T-helper 17 cell (primary cell): Measurements from ENCODE around the gene RER1. TPM values are rescaled to one million over a fixed set of nuclear protein-coding genes. Genes with fewer than 3 reads are reported as not detected.

Experiments
- ATAC-seq: fragments of 150-1000 bp; cut with Tn5 transposase; 2 replicates; pipeline ENCODE4 v1.10.0; 2021; ENCODE audit warnings: mild to moderate bottlenecking, moderate library complexity
- DNase-seq, 3 donors: peaks; one replicate each; pipeline versions ENCODE4 v3.0.0 to v3.0.0-alpha.2; 2020 to 2021
- H3K9me3 ChIP-seq: one replicate; pipeline ENCODE4 v1.7.0; 2013; ENCODE audit warnings: low read length, mild to moderate bottlenecking; ENCODE audit not compliant: control insufficient read depth, poor library complexity, severe bottlenecking
- H3K27ac Mint-ChIP-seq: one replicate; pipeline ENCODE4 v1.8.0; 2022; ENCODE audit warnings: mild to moderate bottlenecking, moderate library complexity, mixed read lengths
- H3K27me3 Mint-ChIP-seq: one replicate; pipeline ENCODE4 v1.8.0; 2022; ENCODE audit warnings: mixed read lengths
- H3K36me3 Mint-ChIP-seq: one replicate; pipeline ENCODE4 v1.8.0; 2022; ENCODE audit warnings: low read depth, mixed read lengths
- H3K4me1 Mint-ChIP-seq: one replicate; pipeline ENCODE4 v1.8.0; 2022; ENCODE audit warnings: mild to moderate bottlenecking, mixed read lengths
- H3K4me3 Mint-ChIP-seq: one replicate; pipeline ENCODE4 v1.8.0; 2022; ENCODE audit warnings: mild to moderate bottlenecking, moderate library complexity, mixed read lengths
- total RNA-seq, 4 donors: library from RNA in 2 of 4; stranded (reverse) in 2 of 4; gene quantifications; one replicate each; pipeline ENCODE4 v1.2.3 and lab custom pipeline; 2022 to 2026

RER1 gene
- total RNA-seq, 2 donors from 2014 or later, result 68.4 to 70.0 TPM

DNA sequence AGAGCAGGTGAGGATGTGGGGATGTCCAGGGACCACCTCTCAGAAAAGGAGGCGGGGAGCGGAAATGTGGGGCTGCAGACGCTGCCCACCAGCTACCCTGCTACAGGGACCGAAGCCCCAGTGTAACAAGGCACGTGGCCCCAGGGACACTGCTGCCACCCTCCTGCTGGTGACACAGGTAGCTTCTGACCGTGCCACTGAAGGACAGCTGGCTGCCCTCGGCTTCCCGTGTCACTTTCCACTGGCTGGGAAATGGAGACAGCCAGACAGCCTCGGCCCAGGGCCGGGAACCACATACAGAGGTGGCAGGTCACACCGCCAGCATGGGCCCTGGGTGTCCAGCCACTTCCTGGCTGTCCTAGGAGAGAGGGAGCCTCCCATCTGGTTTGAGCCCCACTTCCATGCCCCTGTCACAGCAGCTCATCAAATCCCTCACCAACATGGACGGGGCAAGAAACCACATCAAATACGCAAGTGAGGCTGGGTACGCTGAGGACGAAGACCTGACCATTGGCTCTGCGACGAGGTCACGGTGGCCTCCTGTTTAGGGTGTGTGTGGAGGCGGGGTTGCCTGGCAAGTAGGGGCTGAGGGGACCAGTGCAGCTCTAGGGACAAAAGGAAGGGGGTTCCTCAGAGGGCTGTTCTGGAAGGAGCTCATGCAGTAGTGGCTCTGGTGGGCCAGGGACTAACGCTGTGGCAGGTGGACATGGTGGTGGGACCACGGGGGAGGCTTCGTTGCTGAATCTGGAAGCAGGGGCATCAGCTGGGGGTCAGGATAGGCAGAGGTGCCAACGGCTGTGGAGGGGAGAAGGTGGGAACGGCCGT, 15.7 kb downstream of the RER1 start:
- H3K9me3 ChIP-seq, result no peaks in the 10 kb centered on the region
- Mint-ChIP-seq H3K4me3 (no peak overlapping the region), H3K27ac (peak overlapping the region; percentile 74), H3K36me3 (no peaks in the 10 kb centered on the region), H3K4me1 (peaks cover 13% of the 10 kb centered on the region), H3K27me3 (no peaks in the 10 kb centered on the region)
- DNase-seq (no peak), ATAC-seq (no peak)

DNA sequence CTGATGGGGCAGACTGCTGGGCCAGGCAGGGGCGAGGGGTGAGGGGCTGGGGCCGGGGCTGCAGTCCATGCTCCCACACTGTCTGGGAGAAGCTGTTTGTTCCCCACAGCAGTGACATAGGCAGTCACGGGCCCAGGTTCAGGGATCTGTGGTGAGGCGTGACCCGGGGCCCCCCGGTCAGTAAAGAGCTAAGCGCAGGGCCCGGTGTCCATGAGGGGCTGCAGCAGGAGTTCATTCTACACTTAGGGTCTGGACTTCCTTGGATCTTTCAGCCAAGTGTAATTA, 16.3 kb downstream of the RER1 start:
- Mint-ChIP-seq H3K36me3 (no peaks in the 10 kb centered on the region), H3K27ac (peak overlapping the region; percentile 27), H3K4me3 (no peak overlapping the region), H3K4me1 (peaks cover 13% of the 10 kb centered on the region), H3K27me3 (no peaks in the 10 kb centered on the region)
- H3K9me3 ChIP-seq, result no peaks in the 10 kb centered on the region
- ATAC-seq (no peak), DNase-seq (no peak)

DNA sequence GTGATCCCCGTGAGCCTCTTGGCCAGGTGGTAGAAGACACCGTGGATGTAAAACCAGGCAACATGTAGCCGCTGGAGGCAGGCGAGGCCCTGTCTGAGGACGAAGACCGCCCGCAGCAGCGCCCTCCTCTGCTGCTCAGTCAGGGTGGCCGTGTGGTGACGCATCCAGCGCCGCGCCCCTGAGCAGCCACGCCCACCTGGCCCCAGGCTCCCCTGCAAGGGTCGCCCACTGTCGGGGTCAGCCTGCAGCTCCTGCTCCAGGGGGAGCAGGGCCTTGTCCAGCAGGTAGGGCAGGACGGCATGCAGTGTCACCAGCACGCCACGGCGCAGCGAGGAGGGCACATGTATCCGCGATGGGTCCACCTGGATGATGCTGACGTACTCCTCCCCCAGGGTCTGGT, 16.8 kb downstream of the RER1 start:
- Mint-ChIP-seq H3K36me3 (no peaks in the 10 kb centered on the region), H3K4me3 (no peak overlapping the region), H3K4me1 (peaks cover 13% of the 10 kb centered on the region), H3K27ac (no peak overlapping the region), H3K27me3 (no peaks in the 10 kb centered on the region)
- DNase-seq, result no peak
- no peak for ATAC-seq
- no peaks in the 10 kb centered on the region for H3K9me3 ChIP-seq

DNA sequence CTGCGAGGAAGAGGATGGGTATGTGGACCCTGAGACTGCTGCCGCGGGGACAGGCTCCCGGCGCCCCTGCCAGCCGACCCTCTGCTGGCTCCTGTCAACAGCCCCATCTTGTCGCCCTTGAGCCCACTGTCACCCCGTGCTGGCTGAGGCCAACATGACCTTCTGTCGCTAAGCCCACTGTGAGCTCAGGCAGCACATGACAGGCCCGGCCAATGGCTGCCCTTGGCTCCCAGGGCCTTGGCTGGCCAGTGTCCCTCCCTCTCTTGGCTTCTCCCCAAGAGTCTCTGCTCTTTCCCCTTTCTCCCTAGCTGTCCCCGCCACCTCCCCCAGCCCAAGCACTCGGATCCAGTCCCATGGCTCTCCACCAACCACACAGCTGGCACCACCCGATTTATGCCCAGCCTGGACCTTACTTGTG, 17.2 kb downstream of the RER1 start:
- H3K36me3 Mint-ChIP-seq, result no peaks in the 10 kb centered on the region
- DNase-seq (no peak), ATAC-seq (no peak)
- no peaks in the 10 kb centered on the region for H3K27me3 Mint-ChIP-seq
- peaks cover 13% of the 10 kb centered on the region for H3K4me1 Mint-ChIP-seq
- H3K27ac Mint-ChIP-seq, result no peak overlapping the region
- H3K4me3 Mint-ChIP-seq, result peak overlapping the region; percentile 36
- no peaks in the 10 kb centered on the region for H3K9me3 ChIP-seq

DNA sequence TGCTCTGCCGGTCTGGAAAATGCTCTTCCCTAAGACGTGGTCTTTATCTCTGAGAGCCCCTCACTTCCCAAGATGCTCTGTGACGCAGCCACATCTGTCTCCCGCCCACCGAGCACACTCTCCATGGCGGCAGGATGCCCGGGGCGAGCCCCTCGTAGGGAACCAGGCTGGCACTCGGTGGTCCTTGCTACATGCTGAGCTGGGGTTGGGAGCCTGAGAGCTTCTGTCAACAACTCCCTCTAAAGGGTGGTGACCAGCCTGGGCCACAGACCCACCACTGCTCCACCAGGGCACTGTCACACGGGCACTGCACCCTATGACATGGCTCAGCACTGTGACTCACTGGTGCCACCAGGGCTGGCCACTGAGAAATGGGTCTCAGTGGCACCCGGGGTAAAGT, 18.1 kb downstream of the RER1 start:
- no peak for ATAC-seq

DNA sequence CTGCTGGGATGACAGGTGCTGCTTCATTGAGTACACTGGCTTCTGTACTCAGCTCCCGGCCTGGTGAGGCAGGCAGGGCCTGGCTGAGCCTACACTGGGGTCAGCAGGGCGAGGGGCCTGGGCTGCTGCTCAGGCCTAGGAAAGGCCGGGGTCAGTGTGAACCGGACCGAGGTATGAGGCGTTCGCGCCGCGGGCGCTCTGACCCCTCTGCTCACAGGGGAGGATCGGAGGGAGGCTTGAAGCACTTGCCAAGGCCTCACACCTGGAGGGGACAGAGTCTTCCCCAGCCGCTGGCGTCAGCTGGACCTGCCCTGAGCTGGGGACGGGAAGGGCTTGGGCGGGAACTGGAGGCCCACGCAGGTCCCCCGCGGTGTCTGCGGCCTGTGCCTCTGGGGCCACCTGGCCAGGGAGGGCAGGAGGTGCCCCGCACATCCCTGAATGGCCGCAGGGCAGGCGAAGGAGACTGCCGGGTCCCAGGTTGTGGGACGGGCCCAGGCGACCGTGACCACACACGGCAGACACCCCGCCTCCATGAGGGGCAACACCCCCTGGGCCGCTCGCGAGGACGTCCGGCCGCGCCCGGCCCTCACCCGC, 20.3 kb downstream of the RER1 start:
- H3K36me3 Mint-ChIP-seq, result no peaks in the 10 kb centered on the region
- DNase-seq (no peak), ATAC-seq (peak; percentile 21)

More for the DNA sequence above, 18.1 kb downstream of the RER1 start:
- Mint-ChIP-seq H3K27me3 (no peaks in the 10 kb centered on the region), H3K27ac (peak overlapping the region; percentile 94), H3K36me3 (no peaks in the 10 kb centered on the region), H3K4me3 (no peak overlapping the region), H3K4me1 (peaks cover 20% of the 10 kb centered on the region)
- no peaks in the 10 kb centered on the region for H3K9me3 ChIP-seq
- no peak for DNase-seq

DNA sequence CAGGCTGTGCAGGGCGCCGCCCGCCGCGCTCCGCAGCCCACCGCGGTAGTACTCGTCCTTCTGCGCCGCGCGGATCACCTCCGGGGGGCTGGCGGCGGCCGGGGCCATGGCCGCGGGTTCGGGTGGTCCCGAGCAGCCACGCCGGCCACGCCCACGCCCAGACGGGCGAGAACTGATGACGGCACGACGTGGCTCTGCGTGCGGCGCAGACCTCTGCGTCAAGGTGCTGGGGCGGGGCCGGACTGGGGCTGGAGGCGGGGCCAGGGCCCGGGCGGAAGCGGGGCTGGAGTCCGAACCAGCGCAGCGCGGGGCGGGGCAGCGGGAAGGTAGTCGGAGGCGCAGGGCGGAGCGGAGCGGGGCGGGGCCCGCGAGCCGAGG, 20.7 kb downstream of the RER1 start, which contains the start of gene PEX10:
Gene PEX10, minus strand, starts transcription at position 170 of the 378 bp plus-strand sequence. Its CDS starts 62 bp downstream, at position 108.
- Mint-ChIP-seq H3K27me3 (no peaks in the 10 kb centered on the region), H3K4me1 (peaks cover 34% of the 10 kb centered on the region)

More for the DNA sequence above, 20.3 kb downstream of the RER1 start:
- Mint-ChIP-seq H3K4me3 (peak overlapping the region; percentile 88), H3K27ac (peak overlapping the region; percentile 94), H3K27me3 (no peaks in the 10 kb centered on the region), H3K4me1 (peaks cover 30% of the 10 kb centered on the region)
- H3K9me3 ChIP-seq, result no peaks in the 10 kb centered on the region

DNA sequence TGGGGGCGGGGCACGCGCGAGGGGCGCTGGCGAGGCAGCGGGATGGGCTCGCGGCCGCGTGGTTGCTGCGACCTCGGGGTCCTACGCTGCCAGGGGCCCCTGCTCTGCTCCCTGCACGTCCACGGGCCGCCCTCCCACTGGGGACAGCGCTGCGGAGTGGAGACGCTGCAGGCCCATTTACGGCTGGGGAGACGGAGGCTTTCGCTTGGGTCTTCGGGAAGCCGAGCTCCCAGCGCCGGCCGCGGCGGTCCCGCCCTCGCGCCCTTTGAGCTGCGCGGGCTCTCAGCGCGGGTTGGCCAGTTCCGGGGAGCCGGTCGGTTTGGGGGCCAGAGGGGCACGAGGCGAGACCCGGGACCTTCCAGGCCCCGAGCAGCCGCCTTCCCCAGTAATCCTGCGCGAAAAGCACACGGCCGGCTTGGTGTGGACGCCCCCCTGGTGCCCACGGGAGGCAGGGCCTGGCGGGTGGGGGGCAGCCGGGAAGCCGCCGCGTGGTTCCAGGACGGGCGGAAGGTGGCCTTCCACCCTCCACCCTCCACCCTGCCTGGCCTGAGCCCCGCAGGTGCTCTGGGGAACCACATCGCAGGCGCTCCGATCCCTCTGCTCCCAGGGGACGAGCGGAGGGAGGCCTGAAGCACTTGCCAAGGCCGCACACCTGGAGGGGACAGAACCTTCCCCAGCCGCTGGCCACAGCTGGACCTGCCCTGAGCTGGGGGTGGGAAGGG, 21.3 kb downstream of the RER1 start:
- H3K27ac Mint-ChIP-seq, result no peak overlapping the region
- no peaks in the 10 kb centered on the region for H3K27me3 Mint-ChIP-seq
- H3K4me1 Mint-ChIP-seq, result peaks cover 34% of the 10 kb centered on the region

More for the DNA sequence above, 20.7 kb downstream of the RER1 start, which contains the start of gene PEX10:
- Mint-ChIP-seq H3K4me3 (peak within 1 kb of the TSS; percentile 88), H3K27ac (peak within 1 kb of the TSS; percentile 94), H3K36me3 (no peaks in the 10 kb centered on the region)
- peak; percentile 94 for ATAC-seq
- no peaks in the 10 kb centered on the region for H3K9me3 ChIP-seq
- peak; percentile 99 to 100 (median 99) for DNase-seq

DNA sequence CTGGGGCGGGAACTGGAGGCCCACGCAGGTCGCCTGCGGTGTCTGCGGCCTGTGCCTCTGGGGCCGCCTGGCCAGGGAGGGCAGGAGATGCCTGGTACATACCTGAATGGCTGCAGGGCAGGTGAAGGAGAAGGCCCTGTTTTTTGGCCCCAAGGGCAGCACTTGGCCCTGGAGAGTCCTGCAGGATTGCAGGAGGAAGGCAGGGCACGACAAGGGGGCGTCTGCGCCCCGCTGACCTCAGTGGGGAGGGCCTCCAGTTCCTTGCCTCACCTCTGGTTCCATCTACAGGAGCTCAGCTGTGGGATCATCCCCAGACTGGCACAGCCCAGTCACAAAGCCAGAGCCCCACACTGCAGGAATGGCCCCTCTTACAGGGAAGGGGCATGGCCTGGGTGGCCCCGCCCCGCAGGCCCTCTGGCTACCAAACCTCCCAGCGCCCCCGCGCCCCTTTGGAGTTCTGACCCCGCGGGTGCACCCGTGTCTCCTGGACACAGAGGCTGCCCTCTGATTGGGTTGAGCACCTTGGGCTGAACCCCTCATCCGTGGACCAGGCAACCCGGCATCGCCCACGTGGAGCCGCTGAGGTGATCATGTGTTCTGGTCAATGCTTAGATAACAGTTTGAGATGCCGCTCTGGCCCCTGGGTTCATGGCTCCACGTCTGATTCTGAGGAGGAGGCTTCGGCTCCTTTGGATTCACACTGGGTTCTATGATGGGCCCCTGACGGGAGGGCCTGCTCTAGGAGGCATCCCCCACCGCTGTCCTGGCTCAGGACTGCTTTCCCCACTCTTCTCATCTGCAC, 22.1 kb downstream of the RER1 start:
- Mint-ChIP-seq H3K36me3 (no peaks in the 10 kb centered on the region), H3K27ac (peak overlapping the region; percentile 94), H3K4me3 (peak overlapping the region; percentile 89), H3K4me1 (peaks cover 34% of the 10 kb centered on the region), H3K27me3 (no peaks in the 10 kb centered on the region)
- DNase-seq (no peak), ATAC-seq (no peak)
- no peaks in the 10 kb centered on the region for H3K9me3 ChIP-seq

More for the DNA sequence above, 21.3 kb downstream of the RER1 start:
- no peaks in the 10 kb centered on the region for H3K9me3 ChIP-seq
- Mint-ChIP-seq H3K4me3 (peak overlapping the region; percentile 86), H3K36me3 (no peaks in the 10 kb centered on the region)
- no peak for DNase-seq
- peak; percentile 38 for ATAC-seq

DNA sequence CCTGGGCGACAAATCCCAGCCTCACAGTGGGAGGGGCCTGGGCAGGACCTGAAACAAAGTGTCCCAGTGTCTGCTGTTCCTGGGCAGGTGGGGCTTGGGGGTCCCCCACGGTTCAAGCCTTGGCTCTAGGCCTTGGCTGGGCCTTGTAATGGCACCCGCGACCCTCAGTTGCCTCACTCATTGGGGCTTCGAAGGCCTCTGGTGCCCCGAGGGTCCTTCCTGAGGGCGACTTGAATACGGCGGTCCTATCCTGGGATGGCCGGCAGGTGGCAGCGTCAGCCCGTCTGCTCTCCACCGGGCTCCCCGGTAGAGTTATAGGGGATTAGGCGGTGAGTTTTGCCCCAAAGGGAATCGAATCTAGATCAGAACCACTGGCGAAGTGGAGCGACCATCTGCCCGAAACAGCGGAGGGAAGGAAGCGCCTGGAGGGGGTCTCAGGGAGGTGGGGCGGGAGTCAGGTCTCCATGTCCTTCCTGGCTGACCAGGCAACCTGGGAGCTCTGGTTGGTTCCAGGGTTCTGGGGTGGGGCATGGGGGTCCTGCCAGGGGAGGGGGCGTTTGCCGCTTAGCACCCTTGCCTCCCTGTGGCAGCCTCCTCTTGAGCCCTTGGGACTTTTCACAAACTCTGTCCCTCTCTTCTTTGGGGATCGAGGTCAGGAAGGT, 22.8 kb downstream of the RER1 start:
- peaks cover 33% of the 10 kb centered on the region for H3K4me1 Mint-ChIP-seq
- no peaks in the 10 kb centered on the region for H3K27me3 Mint-ChIP-seq
- H3K36me3 Mint-ChIP-seq, result peaks cover 2% of the 10 kb centered on the region
- H3K4me3 Mint-ChIP-seq, result peak overlapping the region; percentile 93
- DNase-seq, result peak; percentile 65 to 67 (median 67)
- H3K9me3 ChIP-seq, result no peaks in the 10 kb centered on the region
- ATAC-seq, result peak; percentile 32
- peak overlapping the region; percentile 94 for H3K27ac Mint-ChIP-seq

DNA sequence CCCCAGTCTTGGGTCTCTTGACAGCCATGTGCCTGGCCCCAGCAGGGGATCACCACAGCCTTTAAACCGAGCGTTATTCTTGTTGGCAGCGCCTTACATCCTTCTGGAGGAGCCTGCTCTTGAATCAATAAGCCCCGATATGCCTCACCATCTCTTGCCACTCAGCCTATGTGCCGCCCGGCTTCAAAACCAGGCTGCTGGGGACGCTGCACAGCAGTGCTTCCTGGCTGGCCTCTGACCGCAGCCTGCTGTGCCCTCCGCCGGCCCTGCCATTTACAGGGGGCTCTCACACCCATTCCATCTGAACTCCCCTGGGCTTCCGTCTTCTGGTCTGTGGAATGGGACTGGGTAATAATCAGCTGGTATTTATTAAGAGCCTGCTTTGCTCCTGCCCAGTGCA, 23.7 kb downstream of the RER1 start:
- Mint-ChIP-seq H3K27me3 (no peaks in the 10 kb centered on the region), H3K4me1 (peaks cover 33% of the 10 kb centered on the region), H3K36me3 (peaks cover 2% of the 10 kb centered on the region), H3K4me3 (peak overlapping the region; percentile 93), H3K27ac (peak overlapping the region; percentile 94)
- H3K9me3 ChIP-seq, result no peaks in the 10 kb centered on the region
- ATAC-seq, result no peak
- DNase-seq, result no peak

DNA sequence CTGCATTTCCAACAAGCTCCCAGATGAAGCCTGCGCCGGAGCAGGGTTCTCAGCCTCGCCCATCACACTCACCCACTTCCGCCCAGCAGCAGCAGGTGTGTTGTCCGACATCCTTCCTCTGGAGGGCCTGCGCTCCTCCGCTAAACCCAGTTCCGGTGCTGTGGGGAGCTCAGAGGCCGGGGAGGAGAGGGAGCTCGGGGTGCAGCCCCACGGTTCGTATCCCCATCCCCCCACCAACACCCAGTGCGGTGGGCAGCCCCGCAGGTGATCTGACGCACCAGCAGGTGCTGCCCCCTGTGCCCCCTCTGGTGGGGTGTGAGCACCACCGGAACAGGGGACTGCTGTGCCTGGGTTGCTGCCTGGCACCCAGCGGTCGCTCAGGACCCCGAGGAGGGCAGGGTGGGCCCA, 24.2 kb downstream of the RER1 start:
- ATAC-seq, result no peak
- Mint-ChIP-seq H3K36me3 (peaks cover 2% of the 10 kb centered on the region), H3K27ac (peak overlapping the region; percentile 94), H3K4me1 (peaks cover 32% of the 10 kb centered on the region), H3K4me3 (peak overlapping the region; percentile 93), H3K27me3 (no peaks in the 10 kb centered on the region)
- DNase-seq, result no peak
- H3K9me3 ChIP-seq, result no peaks in the 10 kb centered on the region
